DOHH2 (cell line): Measurements from ENCODE around the gene DHDDS.

Experiments used
- CTCF ChIP-seq: fragments of 200-600 bp; sonication (generic); IDR thresholded peaks from one replicate; pipeline ENCODE4 v1.5.1; 2014; ENCODE audit warnings: antibody characterized with exemption, mild to moderate bottlenecking, low read depth, low read length; ENCODE audit not compliant: poor library complexity, severe bottlenecking
- EZH2phosphoT487 ChIP-seq: fragments of 200-600 bp; sonication (generic); IDR thresholded peaks from 2 replicates; pipeline ENCODE4 v1.6.1; 2017; ENCODE audit warnings: borderline replicate concordance, mild to moderate bottlenecking, antibody characterized with exemption, low read length, moderate library complexity, mixed read lengths

DNA sequence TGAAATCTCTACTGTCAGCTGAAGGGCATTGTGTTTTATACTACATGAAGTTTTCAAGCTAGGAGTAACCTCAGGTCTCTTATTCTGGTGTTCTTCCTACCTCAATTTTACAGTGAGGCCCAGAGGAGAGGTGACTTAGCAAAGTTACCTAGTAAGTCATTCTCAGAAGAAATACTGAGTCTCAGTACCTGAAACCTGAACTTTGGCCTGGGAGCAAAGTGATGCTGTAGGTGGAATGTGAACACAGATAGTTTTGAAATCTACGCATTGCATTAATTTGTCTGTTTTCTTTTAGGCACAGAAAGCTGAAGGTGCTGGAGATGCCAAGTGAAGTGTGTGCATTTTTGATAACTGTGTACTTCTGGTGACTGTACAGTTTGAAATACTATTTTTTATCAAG is 42.7 kb downstream of the DHDDS start:
- TF ChIP-seq CTCF (no peak), EZH2phosphoT487 (no peak)
